NB4 (cell line): ENCODE measurements around the gene TNFRSF25.
"Not testable (repeated sequence)": the region's sequence is repeated elsewhere in the genome, so short reads cannot be mapped to it uniquely, and the experiment has no call there.

Source experiments
- DNase-seq: peaks from one replicate; pipeline ENCODE4 v3.0.0; 2010; ENCODE audit warnings: low read depth
- H3K4me3 ChIP-seq: one replicate; pipeline ENCODE4 v1.5.1; 2011; ENCODE audit warnings: mild to moderate bottlenecking, low read depth, low read length, moderate library complexity
- MYC ChIP-seq: IDR thresholded peaks from 2 replicates; pipeline ENCODE4 v1.6.1; 2011; ENCODE audit warnings: low read depth, low read length
- POLR2A ChIP-seq: IDR thresholded peaks from 2 replicates; pipeline ENCODE4 v1.6.1; 2011; ENCODE audit warnings: mild to moderate bottlenecking; ENCODE audit not compliant: insufficient read length; ENCODE audit errors: extremely low read depth
- TF ChIP-seq, protein P1 (sequence below): IDR thresholded peaks from one replicate; pipeline ENCODE4 v1.5.1; 2012; ENCODE audit warnings: low read depth, low read length
- TF ChIP-seq, protein P2 (sequence below): IDR thresholded peaks from 2 replicates; pipeline ENCODE4 v1.6.1; 2011; ENCODE audit warnings: low read depth, low read length

Gene TNFRSF25

DNA sequence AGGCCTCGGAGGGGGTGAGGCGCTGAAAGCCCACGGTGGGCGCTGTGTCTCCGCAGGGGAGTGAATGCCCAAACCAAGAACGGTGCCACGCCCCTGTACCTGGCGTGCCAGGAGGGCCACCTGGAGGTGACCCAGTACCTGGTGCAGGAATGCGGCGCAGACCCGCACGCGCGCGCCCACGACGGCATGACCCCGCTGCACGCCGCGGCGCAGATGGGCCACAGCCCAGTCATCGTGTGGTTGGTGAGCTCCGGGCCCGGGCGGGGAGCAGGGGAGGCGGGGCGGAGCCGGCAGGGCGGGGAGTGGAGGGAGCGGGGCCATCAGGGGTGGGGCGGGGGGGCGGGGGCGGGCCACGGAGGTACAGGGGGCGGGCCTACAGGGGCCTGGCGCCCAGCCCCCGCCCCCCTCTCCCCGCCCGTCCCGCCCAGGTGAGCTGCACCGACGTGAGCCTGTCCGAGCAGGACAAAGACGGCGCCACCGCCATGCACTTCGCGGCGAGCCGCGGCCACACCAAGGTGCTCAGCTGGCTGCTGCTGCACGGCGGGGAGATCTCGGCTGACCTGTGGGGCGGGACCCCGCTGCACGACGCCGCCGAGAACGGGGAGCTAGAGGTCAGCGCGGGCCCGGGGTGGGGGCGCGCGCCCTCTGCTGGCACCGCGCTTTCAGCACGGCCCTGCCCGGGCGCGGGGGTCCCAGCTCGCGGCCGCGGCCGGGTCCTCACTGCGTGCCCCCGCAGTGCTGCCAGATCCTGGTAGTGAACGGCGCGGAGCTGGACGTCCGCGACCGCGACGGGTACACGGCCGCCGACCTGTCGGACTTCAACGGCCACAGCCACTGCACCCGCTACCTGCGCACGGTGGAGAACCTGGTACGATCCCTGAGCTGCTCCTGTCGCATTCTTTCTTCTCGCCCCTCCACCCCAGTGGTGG, 25.5 kb downstream of the TNFRSF25 start:
- no peak overlapping the region for H3K4me3 ChIP-seq
- TF ChIP-seq MYC (no peak), POLR2A (no peak)
- TF ChIP-seq, protein P1, sequence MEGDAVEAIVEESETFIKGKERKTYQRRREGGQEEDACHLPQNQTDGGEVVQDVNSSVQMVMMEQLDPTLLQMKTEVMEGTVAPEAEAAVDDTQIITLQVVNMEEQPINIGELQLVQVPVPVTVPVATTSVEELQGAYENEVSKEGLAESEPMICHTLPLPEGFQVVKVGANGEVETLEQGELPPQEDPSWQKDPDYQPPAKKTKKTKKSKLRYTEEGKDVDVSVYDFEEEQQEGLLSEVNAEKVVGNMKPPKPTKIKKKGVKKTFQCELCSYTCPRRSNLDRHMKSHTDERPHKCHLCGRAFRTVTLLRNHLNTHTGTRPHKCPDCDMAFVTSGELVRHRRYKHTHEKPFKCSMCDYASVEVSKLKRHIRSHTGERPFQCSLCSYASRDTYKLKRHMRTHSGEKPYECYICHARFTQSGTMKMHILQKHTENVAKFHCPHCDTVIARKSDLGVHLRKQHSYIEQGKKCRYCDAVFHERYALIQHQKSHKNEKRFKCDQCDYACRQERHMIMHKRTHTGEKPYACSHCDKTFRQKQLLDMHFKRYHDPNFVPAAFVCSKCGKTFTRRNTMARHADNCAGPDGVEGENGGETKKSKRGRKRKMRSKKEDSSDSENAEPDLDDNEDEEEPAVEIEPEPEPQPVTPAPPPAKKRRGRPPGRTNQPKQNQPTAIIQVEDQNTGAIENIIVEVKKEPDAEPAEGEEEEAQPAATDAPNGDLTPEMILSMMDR, result peak; percentile 12
- peak; percentile 42 for DNase-seq

DNA sequence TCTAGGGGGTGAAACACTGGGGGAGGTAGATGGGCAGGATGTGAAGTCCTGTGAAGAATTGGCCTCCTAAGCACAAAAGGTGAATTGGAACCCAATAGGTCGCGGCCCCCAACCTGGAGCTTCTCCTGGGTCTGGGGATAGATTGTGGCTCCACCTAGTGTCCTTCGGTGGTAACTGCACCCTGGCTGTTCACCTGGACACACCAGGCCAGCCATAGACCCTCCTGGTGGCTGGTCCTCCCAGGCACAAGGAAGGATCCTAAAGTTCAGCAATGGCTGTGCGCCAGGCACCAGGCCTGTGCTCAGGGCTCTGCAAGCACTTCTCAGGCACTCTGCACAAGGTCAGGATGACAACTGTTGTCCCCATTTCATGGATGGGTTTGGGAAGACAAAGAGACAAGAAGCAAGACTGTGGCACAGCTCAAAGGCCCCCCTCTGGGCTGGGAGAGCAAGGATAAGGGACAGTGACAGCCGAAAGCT, 27.9 kb downstream of the TNFRSF25 start:
- DNase-seq, result peak; percentile 66
- no peak overlapping the region for H3K4me3 ChIP-seq
- TF ChIP-seq POLR2A (no peak), MYC (no peak)
- TF ChIP-seq, protein P1, result peak; percentile 79

DNA sequence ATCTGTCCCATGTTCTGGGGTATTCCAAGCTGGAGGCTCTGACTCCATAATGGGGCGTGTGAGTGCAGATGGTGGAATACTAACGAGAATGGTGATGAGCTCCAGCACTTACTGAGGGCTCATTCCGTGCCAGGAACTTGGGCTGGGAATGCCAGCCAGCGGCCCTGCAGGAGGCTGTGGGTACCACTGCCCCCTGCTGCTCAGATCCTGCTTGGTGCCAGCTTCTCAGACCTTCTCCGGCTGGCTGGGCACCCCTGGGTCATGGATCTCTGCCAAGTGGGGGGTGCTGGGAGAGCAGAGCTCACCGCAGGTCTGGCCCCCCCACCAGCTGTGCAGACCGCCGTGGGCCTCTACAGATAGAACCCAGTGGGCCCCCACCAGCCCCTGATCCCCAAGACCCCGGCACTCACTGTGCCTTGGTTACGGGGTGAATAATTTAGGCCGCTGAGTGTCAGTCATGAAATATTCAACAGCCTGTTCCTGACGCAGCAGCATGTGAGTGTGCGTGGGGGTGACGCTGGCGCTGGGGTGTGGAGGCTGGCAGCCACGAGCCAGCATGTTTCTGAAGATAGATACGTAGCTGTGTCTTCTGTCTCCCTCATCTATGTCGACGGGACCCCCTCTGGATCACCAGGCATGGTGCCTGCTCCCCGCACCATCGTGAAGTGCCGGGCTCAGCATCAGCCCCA, 28.8 kb downstream of the TNFRSF25 start:
- DNase-seq, result not testable (repeated sequence)

DNA sequence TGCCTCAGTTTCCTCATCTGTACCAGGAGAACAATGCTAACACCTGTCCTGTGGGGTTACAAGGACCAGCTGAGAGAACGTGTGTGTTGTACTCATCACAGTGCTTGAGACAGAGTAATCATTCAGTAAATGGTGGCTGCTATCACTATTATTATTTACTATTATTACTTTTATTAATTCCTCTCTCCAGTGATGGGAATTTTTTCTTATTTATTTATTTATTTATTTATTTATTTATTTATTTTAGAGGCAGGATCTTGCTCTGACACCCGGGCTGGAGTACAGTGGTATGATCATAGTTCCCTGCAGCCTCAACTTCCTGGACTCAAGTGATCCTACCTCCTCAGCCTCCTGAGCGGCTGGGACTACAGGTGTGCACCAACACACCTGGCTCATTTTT, 29.7 kb downstream of the TNFRSF25 start:
- H3K4me3 ChIP-seq, DNase-seq: not testable (repeated sequence)

More for the DNA sequence above, 28.8 kb downstream of the TNFRSF25 start:
- not testable (repeated sequence) for H3K4me3 ChIP-seq

DNA sequence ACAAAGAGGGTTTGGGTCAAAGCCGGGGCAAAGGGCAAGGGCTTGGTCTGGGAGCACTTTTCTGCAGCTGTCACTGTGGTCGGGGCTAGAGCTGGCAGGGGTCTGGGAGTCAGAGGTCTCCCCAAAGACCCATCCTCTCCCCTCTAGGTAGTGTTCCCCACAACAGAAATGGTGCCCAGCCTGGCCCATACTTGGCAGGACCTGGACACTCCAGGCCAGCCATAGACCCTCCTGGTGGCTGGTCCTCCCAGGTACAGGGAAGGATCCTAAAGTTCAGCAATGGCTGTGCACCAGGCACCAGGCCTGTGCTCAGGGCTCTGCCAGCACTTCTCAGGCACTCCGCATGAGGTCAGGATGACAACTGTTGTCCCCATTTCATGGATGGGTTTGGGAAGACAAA, 30.4 kb downstream of the TNFRSF25 start:
- no peak for DNase-seq
- no peak for TF ChIP-seq MYC
- TF ChIP-seq, protein P2, sequence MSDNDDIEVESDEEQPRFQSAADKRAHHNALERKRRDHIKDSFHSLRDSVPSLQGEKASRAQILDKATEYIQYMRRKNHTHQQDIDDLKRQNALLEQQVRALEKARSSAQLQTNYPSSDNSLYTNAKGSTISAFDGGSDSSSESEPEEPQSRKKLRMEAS, result no peak
- TF ChIP-seq, protein P1, result no peak
- TF ChIP-seq POLR2A, result no peak

DNA sequence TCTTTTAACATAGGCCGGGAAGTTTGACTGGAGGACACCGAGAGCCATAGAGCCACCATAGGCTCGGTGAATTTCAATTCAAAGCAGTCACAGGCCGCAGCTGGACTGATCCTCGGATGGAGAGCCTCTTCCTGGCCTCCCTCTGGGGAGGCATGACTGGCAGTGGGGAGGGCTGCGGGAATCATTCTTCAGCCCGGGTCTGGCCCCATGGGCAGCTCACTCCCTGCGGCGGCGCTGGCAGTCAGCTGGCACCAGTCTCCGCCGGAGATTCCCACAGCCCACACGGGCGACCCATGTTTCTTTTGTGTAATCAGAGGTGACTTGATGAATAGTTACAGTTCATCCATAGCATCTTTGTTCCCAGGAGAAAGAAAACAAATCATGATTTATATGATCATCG, 30.8 kb downstream of the TNFRSF25 start:
- TF ChIP-seq MYC (no peak), POLR2A (no peak)
- TF ChIP-seq, protein P2, result no peak
- TF ChIP-seq, protein P1, result no peak
- H3K4me3 ChIP-seq, result no peak overlapping the region
- DNase-seq, result no peak

More for the DNA sequence above, 30.4 kb downstream of the TNFRSF25 start:
- no peak overlapping the region for H3K4me3 ChIP-seq

DNA sequence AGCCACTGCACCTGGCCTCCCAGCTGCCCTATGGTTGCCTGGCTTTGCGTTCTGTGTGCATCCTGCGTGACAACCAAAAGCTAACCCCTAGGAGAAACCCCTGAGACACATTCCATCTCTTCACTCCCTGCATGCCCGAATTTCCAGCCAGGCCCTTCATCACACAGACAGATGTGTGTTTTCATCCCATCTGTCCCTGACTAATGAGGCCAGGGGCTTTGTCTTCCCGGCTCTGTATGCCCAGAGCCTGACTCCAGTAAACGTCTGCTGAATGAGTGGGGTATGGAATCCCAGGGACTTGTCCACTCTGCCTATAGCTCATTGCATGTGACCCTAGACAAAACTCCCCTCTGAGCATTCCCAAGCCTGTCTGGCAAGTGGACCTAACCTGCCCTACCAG, 31.8 kb downstream of the TNFRSF25 start:
- H3K4me3 ChIP-seq, result no peak overlapping the region
- DNase-seq, result no peak
- TF ChIP-seq, protein P2, result no peak
- TF ChIP-seq MYC, result no peak
- TF ChIP-seq, protein P1, result no peak
- TF ChIP-seq POLR2A, result no peak

DNA sequence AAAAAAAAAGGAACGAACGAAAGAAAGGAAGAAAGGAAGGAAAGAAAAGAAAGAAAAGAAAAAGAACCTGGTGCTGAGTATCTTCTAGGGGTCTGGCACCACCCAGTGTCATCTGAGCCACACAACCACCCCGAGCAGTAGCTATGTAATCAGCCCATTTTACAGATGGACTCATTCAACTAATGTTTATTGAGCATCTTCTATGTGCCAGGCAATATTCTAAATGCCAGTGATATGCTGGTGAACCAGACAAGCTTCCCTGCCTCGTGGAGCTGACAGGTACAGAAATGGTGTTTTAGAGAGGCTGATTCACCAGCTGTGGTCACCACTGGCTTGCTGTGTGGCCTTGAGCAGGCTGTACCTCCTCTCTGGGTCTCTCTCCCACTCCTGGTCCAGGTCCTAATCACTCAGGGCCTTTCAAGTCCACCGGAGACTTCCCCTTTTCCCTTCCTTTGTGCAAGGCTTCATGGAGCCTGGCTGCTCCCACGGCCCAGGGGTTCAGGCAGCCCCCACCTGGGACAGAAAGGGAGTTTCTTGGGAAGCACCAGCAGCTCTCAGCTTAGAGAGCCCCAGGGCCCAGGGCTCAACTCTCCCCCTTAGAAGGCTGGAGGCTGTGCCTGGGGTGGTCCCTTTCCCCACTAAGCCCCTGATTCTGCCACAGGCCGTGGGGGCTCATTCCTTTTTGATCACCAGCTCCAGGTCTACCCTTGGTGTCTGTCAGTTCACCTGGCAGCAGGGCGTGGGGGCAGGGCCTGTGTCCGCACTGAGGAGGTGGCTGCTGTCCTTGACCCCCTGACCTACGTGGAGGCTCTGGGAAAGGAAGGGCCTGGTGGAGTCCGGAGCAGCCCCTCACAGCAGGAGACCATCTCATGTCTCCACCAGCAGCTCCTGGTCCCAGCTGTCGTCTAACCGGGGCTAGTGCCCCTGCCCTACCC, 34.1 kb downstream of the TNFRSF25 start:
- DNase-seq, H3K4me3 ChIP-seq: not testable (repeated sequence)

DNA sequence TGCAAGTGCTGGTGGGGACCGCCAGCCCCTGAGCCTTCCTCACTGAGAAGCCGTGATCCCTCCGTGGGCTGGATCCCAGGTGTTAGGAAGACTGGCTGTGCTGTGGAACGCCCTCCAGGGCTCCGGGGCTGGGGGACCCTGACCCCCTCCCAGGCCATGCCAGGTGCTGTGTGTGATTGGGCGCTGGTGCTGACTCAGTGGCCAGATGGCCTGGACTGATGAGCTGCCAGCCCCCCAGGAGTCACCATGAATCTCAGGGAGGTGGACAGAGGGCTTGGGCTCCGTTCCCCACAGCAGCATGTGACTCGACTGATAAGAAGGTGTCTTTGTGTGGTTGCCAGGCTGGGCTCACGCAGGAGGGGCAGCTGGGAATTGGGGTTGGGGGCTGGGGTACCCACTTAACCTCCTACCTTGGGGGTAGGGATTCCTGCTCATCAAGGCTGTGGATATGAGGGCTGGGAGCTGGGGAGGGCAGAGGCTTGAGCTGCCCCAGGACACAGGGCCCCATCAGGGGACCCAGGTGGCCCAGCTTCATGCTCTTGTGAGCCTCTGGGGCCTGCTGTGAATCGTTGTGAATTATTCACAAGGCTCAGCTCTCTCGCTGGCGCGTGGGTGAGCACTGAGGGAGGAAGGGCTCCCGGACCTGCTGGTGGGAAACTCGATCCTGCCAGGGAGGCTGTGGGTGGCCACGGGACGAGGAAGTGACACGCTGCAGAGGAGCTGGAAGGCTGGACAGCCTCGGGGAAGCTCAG, 36.1 kb downstream of the TNFRSF25 start:
- DNase-seq, H3K4me3 ChIP-seq: not testable (repeated sequence)
